Activated CD4-positive, alpha-beta T cell treated with anti-CD3 and anti-CD28 coated beads, Interleukin-2, amount 50 U/mL, for 16 hours (primary cell): ENCODE measurements around the gene ZNF892.
"Not testable (repeated sequence)": the region's sequence is repeated elsewhere in the genome, so short reads cannot be mapped to it uniquely, and the experiment has no call there.

Source experiments
- DNase-seq: peaks from one replicate; pipeline ENCODE4 v3.0.0-alpha.2; 2020

Gene ZNF892

DNA sequence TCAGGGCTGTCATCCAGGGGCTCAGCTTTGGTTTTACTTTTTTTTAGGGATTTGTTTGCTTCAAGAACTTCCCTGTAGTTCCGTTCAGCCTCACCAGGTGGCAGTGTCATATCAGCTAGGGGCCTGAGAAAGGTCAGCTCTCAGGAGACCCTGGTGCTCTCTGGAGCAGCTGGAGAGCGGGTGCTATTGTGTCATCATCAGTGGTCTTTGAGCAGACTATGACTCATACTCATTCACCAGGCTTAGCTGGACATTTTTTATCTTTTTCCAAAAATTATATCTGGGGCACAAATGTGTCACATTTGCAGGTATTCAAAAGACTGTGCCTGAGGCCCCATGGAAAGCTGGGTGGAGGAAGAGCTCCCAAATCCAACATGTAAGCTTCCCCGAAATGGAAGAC is 24.4 kb downstream of the ZNF892 start:
- peak; percentile 7 for DNase-seq

DNA sequence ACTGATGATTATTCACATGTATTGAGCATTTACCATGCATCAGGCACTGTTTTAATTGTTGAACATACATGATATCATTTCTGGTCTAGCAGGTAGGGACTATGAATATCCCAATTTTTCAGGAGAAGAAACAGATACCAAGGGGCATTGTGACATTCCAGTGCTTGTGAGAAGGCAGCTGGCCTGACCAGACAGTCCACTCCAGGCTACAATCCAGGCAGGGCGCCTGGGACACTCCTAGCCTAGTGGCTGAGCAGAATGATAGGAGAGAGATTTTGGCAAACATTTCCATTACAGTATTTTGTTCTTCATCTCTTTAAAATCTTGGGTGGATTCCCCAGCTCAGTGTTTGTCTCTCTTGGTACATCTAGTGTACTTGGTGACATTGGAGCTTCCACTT is 24.9 kb downstream of the ZNF892 start:
- no peak for DNase-seq

GRCh38 chr2:95234286-95234785 is 27.0 kb downstream of the ZNF892 start:
- no peak for DNase-seq

GRCh38 chr2:95234816-95235215 is 27.5 kb downstream of the ZNF892 start:
- DNase-seq, result no peak

DNA sequence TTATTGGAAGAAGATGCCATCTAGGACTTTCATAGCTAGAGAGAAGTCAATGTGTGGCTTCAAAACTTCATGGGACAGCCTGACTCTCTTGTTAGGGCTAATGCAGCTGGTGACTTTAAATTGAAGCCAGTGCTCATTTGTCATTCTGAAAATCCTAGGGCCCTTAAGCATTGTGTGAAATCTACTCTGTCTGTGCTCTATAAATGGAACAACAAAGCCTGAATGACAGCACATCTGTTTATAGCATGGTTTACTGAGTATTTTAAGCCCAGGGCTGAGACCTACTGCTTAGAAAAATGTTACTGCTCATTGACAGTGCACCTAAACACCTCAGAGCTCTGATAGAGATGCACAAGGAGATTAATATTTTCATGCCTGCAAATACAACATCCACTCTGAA is 30.8 kb downstream of the ZNF892 start:
- DNase-seq, result no peak

DNA sequence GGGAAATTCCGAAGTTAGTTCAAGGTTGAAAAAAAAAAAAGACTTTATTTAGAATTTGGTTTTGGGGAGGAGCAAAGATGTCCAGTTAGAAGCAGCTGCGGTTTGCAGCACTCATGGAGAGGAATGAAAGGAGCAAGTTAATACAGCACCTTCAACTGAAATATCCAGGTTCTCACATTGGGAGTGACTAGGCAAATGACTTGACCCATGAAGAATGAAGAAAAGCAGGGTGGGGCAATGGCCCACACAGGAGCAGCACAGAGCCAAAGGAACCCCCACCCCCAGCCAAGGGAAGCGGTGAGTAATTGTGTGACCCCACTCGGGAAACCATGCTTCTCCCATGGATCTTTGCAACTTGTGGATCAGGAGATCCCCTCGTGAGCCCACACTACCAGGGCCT is 32.8 kb downstream of the ZNF892 start:
- DNase-seq, result no peak

GRCh38 chr2:95240556-95240955 is 33.2 kb downstream of the ZNF892 start:
- no peak for DNase-seq

DNA sequence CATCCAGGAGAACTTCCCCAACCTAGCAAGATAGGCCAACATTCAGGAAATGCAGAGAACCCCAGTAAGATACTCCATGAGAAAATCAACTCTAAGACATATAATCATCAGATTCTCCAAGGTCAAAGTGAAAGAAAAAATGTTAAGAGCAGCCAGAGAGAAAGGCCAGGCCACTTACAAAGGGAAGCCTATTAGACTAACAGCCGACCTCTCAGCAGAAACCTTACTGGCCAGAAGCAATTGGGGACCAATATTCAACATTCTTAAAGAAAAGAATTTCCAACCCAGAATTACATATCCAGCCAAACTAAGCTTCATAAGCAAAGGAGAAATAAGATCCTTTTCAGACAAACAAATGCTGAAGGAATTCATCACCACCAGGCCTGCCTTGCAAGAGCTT is 34.8 kb downstream of the ZNF892 start:
- not testable (repeated sequence) for DNase-seq
